ENCODE data around the gene GRID1.

Gene GRID1

DNA sequence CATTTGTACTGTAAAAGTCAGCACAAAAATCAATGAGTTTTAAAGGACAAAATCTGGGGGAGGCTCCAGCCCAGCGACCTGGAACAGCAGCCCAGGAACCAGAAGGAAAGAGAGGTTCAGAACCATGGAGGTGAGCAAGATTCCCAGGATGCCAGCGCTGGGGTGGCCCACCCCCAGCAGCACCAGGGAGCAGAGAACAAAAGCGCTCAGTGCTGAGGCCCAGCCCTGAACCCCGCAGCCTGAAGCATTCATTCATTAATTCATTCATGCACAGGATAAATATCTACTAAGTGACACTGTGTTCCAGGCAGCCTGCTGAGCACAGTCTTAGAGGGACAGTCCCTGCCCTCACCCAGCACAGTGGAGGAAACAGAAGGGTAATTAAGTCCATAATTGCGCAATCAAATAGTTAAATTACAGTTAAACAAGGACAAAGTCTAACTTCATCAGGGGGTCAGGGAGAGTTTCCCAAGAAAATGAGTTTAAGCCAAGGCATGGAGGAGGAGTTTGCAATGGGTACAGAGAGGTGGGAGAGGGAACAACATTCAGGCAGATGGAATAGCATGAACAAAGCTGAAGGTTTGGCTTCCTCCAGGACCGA lies 202.3 kb downstream of the GRID1 start:
- DNase-seq (ENCODE audit: insufficient read length, low spot score): no peak
- no peak for FAIRE-seq

DNA sequence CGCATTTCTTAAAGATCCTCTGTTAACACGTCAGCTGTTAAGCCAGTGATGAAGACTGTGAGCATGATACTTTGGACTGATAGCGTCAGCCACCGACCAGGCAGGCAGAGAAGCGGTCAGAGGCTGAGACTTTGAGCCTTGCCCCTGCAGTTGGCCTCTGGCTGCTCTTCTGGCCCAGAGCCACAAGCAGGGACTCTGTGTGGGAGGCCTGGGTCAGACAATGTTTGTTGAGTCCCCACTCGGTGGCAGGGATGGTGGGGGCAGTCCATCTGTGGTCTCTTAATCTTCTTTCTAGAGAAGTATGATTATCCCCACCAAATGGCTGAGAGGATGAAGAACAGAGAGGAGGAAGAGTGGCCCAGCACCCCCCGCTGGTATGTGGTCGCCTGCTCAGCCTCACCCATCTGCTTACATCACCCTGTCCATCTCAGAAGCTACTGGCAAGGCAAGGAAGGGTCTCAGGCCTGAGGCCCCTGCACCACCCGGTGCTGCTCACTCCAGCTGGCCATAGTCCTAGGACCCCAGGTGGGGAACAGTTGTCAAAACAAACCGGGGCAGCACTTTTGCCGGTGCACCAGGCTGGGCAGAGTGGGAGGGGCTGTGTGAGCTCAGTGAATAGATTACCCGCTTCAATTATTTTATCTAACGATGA lies 202.9 kb downstream of the GRID1 start:
- TF ChIP-seq POLR2AphosphoS5 (IDR thresholded peaks at IDR 0.05; ENCODE audit: low read depth, low read length): no peak
- TF ChIP-seq TAF1 (IDR thresholded peaks at IDR 0.05; ENCODE audit: low read depth, low read length): no peak

More for the DNA sequence above, 202.3 kb downstream of the GRID1 start:
- TF ChIP-seq POLR2AphosphoS5 (IDR thresholded peaks at IDR 0.05; ENCODE audit: low read depth, low read length) (no peak), POLR2A (IDR thresholded peaks at IDR 0.05; ENCODE audit: low read depth, low read length) (no peak), POU2F2 (IDR thresholded peaks at IDR 0.05; ENCODE audit: low read depth, low read length) (no peak), SPI1 (IDR thresholded peaks at IDR 0.05; ENCODE audit: low read depth, low read length) (no peak), TAF1 (IDR thresholded peaks at IDR 0.05; ENCODE audit: low read depth, low read length) (no peak), PAX5 (IDR thresholded peaks at IDR 0.05; ENCODE audit: insufficient read depth, low read length, severe bottlenecking) (no peak)

DNA sequence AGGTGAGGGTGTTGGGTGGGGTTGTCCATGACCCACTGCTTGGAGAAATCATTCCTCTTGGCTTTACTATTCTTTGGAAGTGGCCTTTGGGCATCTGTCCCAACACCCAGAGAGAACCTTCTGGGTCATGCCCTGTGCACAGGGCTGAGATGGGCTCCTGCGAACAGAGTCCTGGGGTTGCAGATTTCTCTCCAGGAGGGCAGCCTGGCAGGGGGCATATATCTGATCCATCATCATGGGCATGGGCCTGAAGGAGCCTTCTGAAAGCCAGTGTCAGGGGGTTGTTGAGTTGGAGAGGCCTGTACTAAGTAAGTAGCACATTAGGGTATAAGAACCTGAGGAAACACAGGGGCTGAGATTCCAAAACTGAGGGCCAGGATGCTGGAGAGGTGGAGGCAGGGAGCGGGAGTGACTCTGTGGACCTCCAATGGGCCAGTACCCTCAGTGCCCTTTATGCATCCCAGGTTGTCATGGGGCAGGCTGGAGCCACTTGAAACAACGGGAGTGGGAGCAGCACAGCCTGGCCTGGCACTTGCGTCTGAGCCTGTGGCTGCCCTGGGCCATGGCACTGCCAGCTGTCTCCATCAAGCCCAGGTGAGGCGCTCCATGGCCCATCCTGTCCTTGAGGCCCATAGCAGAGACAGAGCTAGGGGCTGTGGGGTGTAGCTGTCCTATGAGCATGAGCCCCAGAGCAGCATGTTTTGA lies 203.7 kb downstream of the GRID1 start:
- FAIRE-seq (no peak), DNase-seq (ENCODE audit: insufficient read length, low spot score) (no peak)
- TF ChIP-seq POU2F2 (IDR thresholded peaks at IDR 0.05; ENCODE audit: low read depth, low read length) (no peak), SPI1 (IDR thresholded peaks at IDR 0.05; ENCODE audit: low read depth, low read length) (no peak), POLR2A (IDR thresholded peaks at IDR 0.05; ENCODE audit: low read depth, low read length) (no peak), POLR2AphosphoS5 (IDR thresholded peaks at IDR 0.05; ENCODE audit: low read depth, low read length) (no peak), PAX5 (IDR thresholded peaks at IDR 0.05; ENCODE audit: insufficient read depth, low read length, severe bottlenecking) (no peak), TAF1 (IDR thresholded peaks at IDR 0.05; ENCODE audit: low read depth, low read length) (no peak)

More for the DNA sequence above, 202.9 kb downstream of the GRID1 start:
- no peak for FAIRE-seq
- no peak for DNase-seq (ENCODE audit: insufficient read length, low spot score)

DNA sequence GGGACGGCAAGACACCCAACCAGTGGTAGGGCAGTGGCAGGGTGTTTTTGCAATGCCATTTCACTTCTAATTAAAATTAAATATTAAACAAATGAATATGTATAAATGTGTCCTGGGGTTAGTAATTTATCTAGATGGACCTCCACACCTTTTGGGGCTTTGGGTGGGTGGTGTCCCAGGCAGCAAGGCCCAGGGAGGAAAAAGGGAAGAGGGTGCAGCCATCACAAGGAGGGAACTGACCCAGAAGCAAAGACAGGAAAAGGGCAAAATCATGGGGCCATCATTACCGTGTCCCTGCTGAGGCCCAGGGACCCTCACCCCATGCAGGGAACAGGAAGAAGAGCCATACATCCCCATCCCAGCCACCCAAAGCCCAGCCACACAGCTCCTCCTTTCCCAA lies 204.6 kb downstream of the GRID1 start:
- no peak for TF ChIP-seq POU2F2 (IDR thresholded peaks at IDR 0.05; ENCODE audit: low read depth, low read length)
- TF ChIP-seq SPI1 (IDR thresholded peaks at IDR 0.05; ENCODE audit: low read depth, low read length): no peak
- no peak for TF ChIP-seq PAX5 (IDR thresholded peaks at IDR 0.05; ENCODE audit: insufficient read depth, low read length, severe bottlenecking)
- no peak for TF ChIP-seq POLR2A (IDR thresholded peaks at IDR 0.05; ENCODE audit: low read depth, low read length)
- no peak for TF ChIP-seq TAF1 (IDR thresholded peaks at IDR 0.05; ENCODE audit: low read depth, low read length)
- no peak for TF ChIP-seq POLR2AphosphoS5 (IDR thresholded peaks at IDR 0.05; ENCODE audit: low read depth, low read length)
- FAIRE-seq (no peak), DNase-seq (ENCODE audit: insufficient read length, low spot score) (no peak)

DNA sequence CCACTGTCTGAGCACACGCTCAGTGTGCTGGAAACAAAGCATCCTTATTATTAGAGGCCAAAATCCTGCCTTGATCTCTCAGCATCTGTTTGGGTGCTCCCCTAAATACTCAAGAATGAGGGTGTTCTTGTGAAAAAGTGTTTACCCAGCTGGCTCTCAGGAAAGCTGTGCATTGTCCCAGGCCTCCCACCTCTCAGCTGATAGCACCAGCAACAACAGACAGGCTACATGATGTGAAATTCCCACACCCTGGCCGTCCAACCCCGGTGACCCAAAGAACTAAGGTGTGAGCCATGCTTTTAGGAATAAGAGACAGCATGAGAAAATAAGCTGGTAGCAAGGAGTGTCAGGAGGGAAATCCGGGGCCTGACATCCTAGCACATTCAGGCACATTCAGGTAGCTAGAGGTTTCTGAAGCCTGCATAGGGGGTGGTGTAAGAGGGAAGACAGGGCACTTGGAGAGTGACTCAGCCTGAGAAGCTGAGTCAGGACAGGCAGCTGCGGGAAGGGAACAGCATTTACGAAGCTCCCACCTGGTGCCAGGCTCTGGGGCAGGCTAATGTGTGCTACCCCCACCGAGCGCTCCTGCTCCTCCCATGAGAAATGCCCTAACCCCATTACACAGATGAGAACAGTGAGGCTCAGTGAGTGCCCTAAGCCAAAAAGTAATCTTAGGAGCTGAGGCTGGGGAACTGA lies 205.6 kb downstream of the GRID1 start:
- no peak for DNase-seq (ENCODE audit: insufficient read length, low spot score)
- TF ChIP-seq PAX5 (IDR thresholded peaks at IDR 0.05; ENCODE audit: insufficient read depth, low read length, severe bottlenecking): no peak
- TF ChIP-seq POLR2A (IDR thresholded peaks at IDR 0.05; ENCODE audit: low read depth, low read length): no peak
- TF ChIP-seq TAF1 (IDR thresholded peaks at IDR 0.05; ENCODE audit: low read depth, low read length): no peak
- no peak for TF ChIP-seq SPI1 (IDR thresholded peaks at IDR 0.05; ENCODE audit: low read depth, low read length)
- no peak for FAIRE-seq

DNA sequence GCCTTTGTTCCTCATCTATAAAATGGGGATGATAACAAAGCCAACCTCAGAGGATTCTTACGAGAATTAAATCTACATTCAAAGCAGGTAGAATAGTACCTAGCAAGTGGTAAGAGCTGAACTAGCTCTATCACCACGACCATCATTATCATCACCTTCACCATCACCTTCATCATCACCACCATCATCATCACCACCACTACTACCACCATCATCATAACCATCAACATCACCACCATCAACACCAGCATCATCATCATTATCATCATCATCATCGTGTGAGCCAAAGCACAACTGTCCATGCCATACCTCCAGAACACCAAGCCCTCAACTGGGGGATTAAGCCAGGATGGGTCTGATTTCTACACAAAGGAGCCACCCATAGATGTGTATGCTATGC lies 206.8 kb downstream of the GRID1 start:
- DNase-seq (ENCODE audit: insufficient read length, low spot score) (no peak), FAIRE-seq (no peak)
- no peak for TF ChIP-seq POLR2AphosphoS5 (IDR thresholded peaks at IDR 0.05; ENCODE audit: low read depth, low read length)
- TF ChIP-seq POU2F2 (IDR thresholded peaks at IDR 0.05; ENCODE audit: low read depth, low read length): no peak
- TF ChIP-seq PAX5 (IDR thresholded peaks at IDR 0.05; ENCODE audit: insufficient read depth, low read length, severe bottlenecking): no peak
- TF ChIP-seq SPI1 (IDR thresholded peaks at IDR 0.05; ENCODE audit: low read depth, low read length): no peak
- no peak for TF ChIP-seq POLR2A (IDR thresholded peaks at IDR 0.05; ENCODE audit: low read depth, low read length)
- no peak for TF ChIP-seq TAF1 (IDR thresholded peaks at IDR 0.05; ENCODE audit: low read depth, low read length)

DNA sequence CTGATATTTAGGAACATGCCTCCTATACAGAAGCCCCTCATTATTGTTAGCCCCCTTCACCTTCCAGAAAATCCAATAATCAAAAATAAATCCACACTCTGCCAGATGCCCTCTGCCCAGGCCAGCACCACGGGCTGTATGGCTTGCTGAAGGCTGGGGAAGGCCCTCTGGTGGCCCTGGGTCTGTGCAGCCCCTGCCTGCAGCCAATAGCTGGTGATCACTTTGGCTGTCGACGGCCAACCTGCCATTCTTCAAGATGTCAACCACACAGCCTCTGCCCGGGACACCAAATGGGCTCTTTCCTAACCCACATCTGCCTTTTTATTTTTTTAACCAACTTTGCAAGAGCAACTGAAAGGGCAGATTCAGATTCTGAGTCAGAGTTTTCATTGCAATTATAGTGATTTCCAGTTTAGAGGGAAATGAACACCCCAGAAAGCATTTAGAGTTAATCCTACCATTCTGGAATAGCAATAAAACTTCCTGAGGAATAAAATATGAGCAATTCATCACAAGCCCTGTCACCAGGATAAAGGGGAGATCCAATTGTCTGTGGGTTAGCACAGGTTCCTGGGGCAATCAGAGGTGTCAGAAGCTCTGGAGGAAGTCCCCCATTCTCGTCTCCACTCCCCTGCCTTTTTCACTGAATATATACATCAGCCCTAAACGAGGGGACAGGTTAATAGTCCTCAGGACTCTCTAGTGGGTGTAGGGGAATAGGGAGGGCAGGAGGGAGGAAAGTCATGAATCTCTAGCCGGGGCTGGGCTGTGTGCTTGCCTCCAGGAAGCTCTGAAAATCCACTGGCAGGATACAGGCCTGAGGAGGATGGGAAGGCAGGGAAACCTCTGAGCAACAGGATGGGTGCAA lies 211.3 kb downstream of the GRID1 start:
- FAIRE-seq: no peak
- no peak for TF ChIP-seq PAX5 (IDR thresholded peaks at IDR 0.05; ENCODE audit: insufficient read depth, low read length, severe bottlenecking)
- no peak for DNase-seq (ENCODE audit: insufficient read length, low spot score)

DNA sequence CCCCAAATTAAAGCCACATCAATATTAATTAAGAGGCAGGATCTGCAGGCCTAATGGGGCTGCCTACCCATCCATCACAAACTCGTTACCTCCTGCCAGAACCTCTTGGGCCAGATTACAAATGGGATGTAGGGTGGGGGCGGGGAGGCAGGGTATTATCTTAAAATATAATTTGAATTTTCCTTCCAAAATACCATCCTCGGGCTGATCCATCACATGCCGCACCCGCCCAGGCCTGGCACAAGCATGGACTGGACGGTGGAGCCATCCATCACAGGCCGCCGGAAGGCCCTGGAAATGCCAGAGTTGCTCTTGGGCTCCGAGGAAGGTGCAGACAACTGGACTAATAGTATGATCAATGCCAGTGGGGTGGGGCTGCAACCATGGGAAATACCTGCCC lies 212.8 kb downstream of the GRID1 start:
- DNase-seq (ENCODE audit: insufficient read length, low spot score): no peak
- no peak for FAIRE-seq
- TF ChIP-seq SPI1 (IDR thresholded peaks at IDR 0.05; ENCODE audit: low read depth, low read length) (no peak), POLR2A (IDR thresholded peaks at IDR 0.05; ENCODE audit: low read depth, low read length) (no peak), POLR2AphosphoS5 (IDR thresholded peaks at IDR 0.05; ENCODE audit: low read depth, low read length) (no peak), POU2F2 (IDR thresholded peaks at IDR 0.05; ENCODE audit: low read depth, low read length) (no peak), TAF1 (IDR thresholded peaks at IDR 0.05; ENCODE audit: low read depth, low read length) (no peak), PAX5 (IDR thresholded peaks at IDR 0.05; ENCODE audit: insufficient read depth, low read length, severe bottlenecking) (no peak)

DNA sequence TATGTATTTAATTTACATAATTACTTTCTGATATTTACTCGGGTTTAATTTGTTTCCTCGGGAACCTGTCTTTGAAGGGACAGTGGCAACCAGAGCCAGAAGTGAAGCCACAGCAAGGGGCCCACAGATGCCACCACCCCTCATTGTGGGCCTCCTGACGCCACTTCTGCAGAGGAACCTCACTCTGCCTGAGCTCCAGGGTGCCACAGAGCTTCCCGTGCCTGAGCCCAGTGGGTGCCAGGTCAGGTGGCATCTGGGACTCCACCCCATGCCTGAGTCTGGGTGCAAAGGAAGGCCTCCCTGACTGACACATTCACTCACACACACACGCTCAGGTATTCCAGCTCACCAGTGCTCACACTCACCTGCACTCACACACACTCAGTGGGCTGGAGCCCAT lies 213.7 kb downstream of the GRID1 start:
- TF ChIP-seq TAF1 (IDR thresholded peaks at IDR 0.05; ENCODE audit: low read depth, low read length) (no peak), PAX5 (IDR thresholded peaks at IDR 0.05; ENCODE audit: insufficient read depth, low read length, severe bottlenecking) (no peak), POU2F2 (IDR thresholded peaks at IDR 0.05; ENCODE audit: low read depth, low read length) (no peak), POLR2A (IDR thresholded peaks at IDR 0.05; ENCODE audit: low read depth, low read length) (no peak), SPI1 (IDR thresholded peaks at IDR 0.05; ENCODE audit: low read depth, low read length) (no peak), POLR2AphosphoS5 (IDR thresholded peaks at IDR 0.05; ENCODE audit: low read depth, low read length) (no peak)

More for the DNA sequence above, 213.7 kb downstream of the GRID1 start:
- DNase-seq (ENCODE audit: insufficient read length, low spot score) (no peak), FAIRE-seq (no peak)

Data from GM12891 (cell line).